Kidney epithelial cell (primary cell): ENCODE results near the gene TMEM260. TPM values are rescaled to one million over a fixed set of nuclear protein-coding genes. Genes with fewer than 3 reads are reported as not detected.

ENCODE experiments used
- DNase-seq: peaks from one replicate; pipeline ENCODE4 v3.0.0-alpha.2; 2010; ENCODE audit warnings: low read depth
- H3K27me3 ChIP-seq: 2 replicates; pipeline ENCODE4 v1.6.0; 2011; ENCODE audit warnings: low read length; ENCODE audit not compliant: control insufficient read depth, insufficient read depth
- H3K36me3 ChIP-seq: 2 replicates; pipeline ENCODE4 v1.5.1; 2011; ENCODE audit warnings: low read length; ENCODE audit not compliant: control insufficient read depth, insufficient read depth
- H3K4me3 ChIP-seq: 2 replicates; pipeline ENCODE4 v1.5.1; 2011; ENCODE audit warnings: low read depth, mild to moderate bottlenecking, control low read depth, low read length
- CTCF ChIP-seq: IDR thresholded peaks from 2 replicates; pipeline ENCODE4 v1.5.1; 2011; ENCODE audit warnings: mild to moderate bottlenecking, moderate library complexity, low read length, control low read depth, inconsistent platforms; ENCODE audit not compliant: insufficient read depth, poor library complexity, severe bottlenecking
- total RNA-seq: library from RNA; depleted of rRNA; stranded (reverse); fragments of >200 nt; gene quantifications from 2 replicates; pipeline ENCODE4 v1.2.3, GENCODE V29; 2015

The TMEM260 gene
- total RNA-seq, 1 donor from 2014 or later = 16.5 TPM

- Histone ChIP-seq H3K4me3 (no peak overlapping the region), H3K36me3 (no peaks in the 10 kb centered on the region), H3K27me3 (no peaks in the 10 kb centered on the region)
- no peak for DNase-seq
- no peak for TF ChIP-seq CTCF
These were observed 52.6 kb downstream of the TMEM260 start for GRCh38 chr14:56632195-56632594.

DNA sequence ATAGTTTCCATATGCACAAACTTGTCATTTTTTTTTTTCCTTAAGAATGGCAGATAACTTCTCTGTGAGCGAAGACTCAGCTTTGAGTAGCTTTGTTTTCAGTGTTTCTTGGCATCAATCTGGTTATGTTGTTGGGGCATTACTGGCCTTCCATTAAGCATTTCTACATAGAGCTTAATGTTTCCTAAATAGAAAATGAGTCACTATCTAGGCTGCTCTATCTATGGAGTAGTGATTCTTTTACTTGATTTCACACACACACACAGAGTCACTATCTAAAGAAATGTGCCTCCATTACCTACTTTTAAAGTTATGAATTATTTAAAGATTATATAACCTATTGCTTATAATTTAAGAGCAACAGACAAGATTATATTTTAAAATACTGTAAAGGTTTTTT, 53.9 kb downstream of the TMEM260 start:
- Histone ChIP-seq H3K4me3 (no peak overlapping the region), H3K36me3 (peaks cover 2% of the 10 kb centered on the region), H3K27me3 (no peaks in the 10 kb centered on the region)
- no peak for DNase-seq
- TF ChIP-seq CTCF = no peak

DNA sequence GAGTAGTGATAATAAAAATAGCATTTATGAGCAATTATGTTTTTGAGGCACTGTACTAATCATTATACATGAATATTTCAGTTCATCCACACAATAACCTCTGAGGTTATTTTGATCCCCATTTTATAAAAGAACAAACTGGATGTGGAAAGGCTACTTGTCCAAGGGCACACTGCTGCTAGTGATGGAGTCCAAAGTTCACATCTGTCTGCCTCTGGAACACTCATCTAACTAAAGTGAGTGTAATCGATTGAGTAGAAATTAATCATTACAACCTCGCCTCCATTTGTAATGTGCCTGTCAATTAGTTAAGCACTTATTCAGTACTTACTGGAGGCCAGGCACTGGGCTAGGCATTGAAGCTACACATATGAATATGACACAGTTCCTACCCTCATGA, 55.4 kb downstream of the TMEM260 start:
- TF ChIP-seq CTCF = no peak
- no peaks in the 10 kb centered on the region for H3K27me3 ChIP-seq
- H3K36me3 ChIP-seq = peaks cover 2% of the 10 kb centered on the region
- no peak overlapping the region for H3K4me3 ChIP-seq
- no peak for DNase-seq

- no peak overlapping the region for H3K4me3 ChIP-seq
- no peaks in the 10 kb centered on the region for H3K36me3 ChIP-seq
- no peak for TF ChIP-seq CTCF
- DNase-seq = no peak
- no peaks in the 10 kb centered on the region for H3K27me3 ChIP-seq
These were observed 67.9 kb downstream of the TMEM260 start for GRCh38 chr14:56647493-56647892.

DNA sequence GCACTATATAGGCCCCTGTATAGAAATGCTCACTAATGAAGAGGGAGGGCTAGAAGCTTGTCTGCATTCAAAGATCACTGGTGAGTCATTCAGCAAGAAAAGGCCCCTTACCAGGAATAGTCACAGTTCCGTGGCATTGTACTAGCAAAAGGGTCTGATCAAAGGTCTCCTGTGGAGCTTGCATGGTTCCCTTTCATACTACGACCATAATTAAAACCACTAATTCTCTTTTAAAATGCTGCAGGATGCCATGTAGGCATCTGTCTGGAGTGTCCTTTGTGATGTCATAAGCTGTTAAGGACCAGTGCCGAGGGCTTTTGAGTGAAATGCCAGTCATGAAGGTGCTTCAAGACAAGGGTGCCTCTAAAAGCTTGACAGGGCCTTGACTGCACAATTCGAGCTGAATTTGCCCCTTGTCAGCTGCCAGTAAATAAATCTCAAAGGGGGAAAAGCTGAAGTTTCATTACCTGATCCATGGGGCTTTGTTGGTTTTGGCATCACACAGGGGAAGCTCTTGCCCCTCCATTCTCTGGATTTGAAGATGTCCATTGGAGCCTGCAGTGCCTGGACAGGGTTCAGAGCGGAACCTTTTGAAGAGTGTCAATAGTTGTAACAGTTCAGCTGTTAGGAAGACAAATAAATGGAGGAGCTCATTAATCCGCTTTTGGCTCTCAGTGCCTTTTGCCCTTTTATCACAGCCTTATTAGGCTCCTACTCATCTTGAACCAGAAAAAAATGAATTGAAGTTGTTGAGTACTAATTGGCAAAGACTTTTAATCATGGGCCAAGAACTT, 69.1 kb downstream of the TMEM260 start:
- no peaks in the 10 kb centered on the region for H3K36me3 ChIP-seq
- no peak for DNase-seq
- H3K4me3 ChIP-seq = no peak overlapping the region
- no peak for TF ChIP-seq CTCF
- no peaks in the 10 kb centered on the region for H3K27me3 ChIP-seq

DNA sequence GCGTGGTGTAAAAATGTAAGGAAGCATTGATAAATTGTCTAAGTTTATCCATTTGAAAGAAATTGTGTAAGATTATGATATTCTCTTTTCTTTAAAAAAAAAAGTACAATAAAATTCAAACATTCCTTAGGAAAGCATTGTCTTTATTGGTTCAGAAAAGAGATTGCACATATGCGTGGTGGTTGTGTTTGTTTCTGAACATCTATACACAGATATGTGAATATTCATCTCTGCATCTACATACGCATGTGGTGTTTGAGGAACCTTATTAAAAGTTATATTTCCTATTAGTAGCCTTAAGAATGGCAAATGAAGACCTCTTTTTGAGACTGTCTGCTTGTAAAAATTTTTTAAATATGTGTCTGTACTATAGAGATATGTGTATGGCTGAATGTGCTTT, 69.8 kb downstream of the TMEM260 start:
- no peak for TF ChIP-seq CTCF
- Histone ChIP-seq H3K36me3 (no peaks in the 10 kb centered on the region), H3K27me3 (no peaks in the 10 kb centered on the region), H3K4me3 (no peak overlapping the region)
- no peak for DNase-seq
